ENCODE results near the gene HDHD3.

Gene HDHD3

GRCh38 chr9:113331780-113332179, 45.0 kb downstream of the HDHD3 start:
- ChIA-PET CTCF (interaction anchor here (0.7 kb wide), 1 partner anchor 79 kb away, joined by 3 read pairs; no protein-coding TSS in a partner anchor), POLR2A (interaction anchor here (1.6 to 1.9 kb wide), 2 partner anchors 8 to 79 kb away, joined by 6 read pairs; partner anchors contain the start of genes C9orf43, POLE3 and WDR31)
- no peak for TF ChIP-seq BHLHE40 (IDR thresholded peaks at IDR 0.05; ENCODE audit: borderline replicate concordance)
- TF ChIP-seq SUZ12 (IDR thresholded peaks at IDR 0.05) = no peak
- no peak for TF ChIP-seq FOXA1 (IDR thresholded peaks at IDR 0.05)
- DNase-seq (ENCODE audit: extremely low spot score) = no peak

- DNase-seq (ENCODE audit: extremely low spot score) = no peak
- TF ChIP-seq CTBP1 (IDR thresholded peaks at IDR 0.05; ENCODE audit: borderline replicate concordance) = no peak
- no peak for TF ChIP-seq ZNF384 (IDR thresholded peaks at IDR 0.05)
- no peak for TF ChIP-seq FOXA1 (IDR thresholded peaks at IDR 0.05)
- TF ChIP-seq L3MBTL2 (conservative IDR thresholded peaks at IDR 0.05) = no peak
- TF ChIP-seq FOXK2 (IDR thresholded peaks at IDR 0.05) = no peak
- TF ChIP-seq BHLHE40 (IDR thresholded peaks at IDR 0.05; ENCODE audit: borderline replicate concordance) = no peak
- no peak for TF ChIP-seq FOXM1 (IDR thresholded peaks at IDR 0.05; ENCODE audit: borderline replicate concordance)
- no peak for TF ChIP-seq HDGF (IDR thresholded peaks at IDR 0.05; ENCODE audit: borderline replicate concordance)
- no peak for TF ChIP-seq SP1 (IDR thresholded peaks at IDR 0.05)
- TF ChIP-seq LEF1 (IDR thresholded peaks at IDR 0.05; ENCODE audit: borderline replicate concordance) = no peak
- no peak for TF ChIP-seq SUZ12 (IDR thresholded peaks at IDR 0.05)
- TF ChIP-seq ARNT (IDR thresholded peaks at IDR 0.05) = no peak
- no peak for TF ChIP-seq TARDBP (IDR thresholded peaks at IDR 0.05)
- ChIA-PET POLR2A (interaction anchor here (4.8 kb wide), 1 partner anchor 12 kb away, joined by 22 read pairs; the partner anchor contains the start of gene WDR31), CTCF (interaction anchor here (0.6 kb wide), 1 partner anchor 30 kb away, joined by 3 read pairs; no protein-coding TSS in a partner anchor)
These were observed 48.6 kb downstream of the HDHD3 start for GRCh38 chr9:113328045-113328782.

- ChIA-PET CTCF (no interaction called here), POLR2A (interaction anchor here (0.7 to 4.8 kb wide), 2 partner anchors 14 to 84 kb away, joined by 3 to 22 read pairs; partner anchors contain the start of genes C9orf43, POLE3 and WDR31)
- no peak for DNase-seq (ENCODE audit: extremely low spot score)
- no peak for TF ChIP-seq TARDBP (IDR thresholded peaks at IDR 0.05)
- TF ChIP-seq HDGF (IDR thresholded peaks at IDR 0.05; ENCODE audit: borderline replicate concordance) = no peak
- TF ChIP-seq FOXK2 (IDR thresholded peaks at IDR 0.05) = no peak
- no peak for TF ChIP-seq ZNF384 (IDR thresholded peaks at IDR 0.05)
- TF ChIP-seq FOXM1 (IDR thresholded peaks at IDR 0.05; ENCODE audit: borderline replicate concordance) = no peak
- no peak for TF ChIP-seq FOXA1 (IDR thresholded peaks at IDR 0.05)
- no peak for TF ChIP-seq LEF1 (IDR thresholded peaks at IDR 0.05; ENCODE audit: borderline replicate concordance)
- TF ChIP-seq SP1 (IDR thresholded peaks at IDR 0.05) = no peak
- no peak for TF ChIP-seq BHLHE40 (IDR thresholded peaks at IDR 0.05; ENCODE audit: borderline replicate concordance)
- no peak for TF ChIP-seq CTBP1 (IDR thresholded peaks at IDR 0.05; ENCODE audit: borderline replicate concordance)
- no peak for TF ChIP-seq ELF4 (IDR thresholded peaks at IDR 0.05)
- no peak for TF ChIP-seq ARNT (IDR thresholded peaks at IDR 0.05)
- TF ChIP-seq SUZ12 (IDR thresholded peaks at IDR 0.05) = no peak
- no peak for TF ChIP-seq NFRKB (IDR thresholded peaks at IDR 0.05)
- TF ChIP-seq PKNOX1 (IDR thresholded peaks at IDR 0.05) = no peak
- no peak for TF ChIP-seq L3MBTL2 (conservative IDR thresholded peaks at IDR 0.05)
These were observed 50.6 kb downstream of the HDHD3 start for GRCh38 chr9:113326230-113326629.

All from HEK293T (cell line).